H1 (cell line): ENCODE measurements around the gene ITGA11. TPM values are rescaled to one million over a fixed set of nuclear protein-coding genes. Genes with fewer than 3 reads are reported as not detected.

ENCODE experiments used
- CTCF ChIP-seq, 3 experiments: IDR thresholded peaks; 1 replicate in 2 of 3; 2 replicates in 1 of 3; pipeline versions ENCODE4 v1.5.1 to v1.6.1; 2011; ENCODE audit warnings: low read length in 3 of 3, mild to moderate bottlenecking in 3 of 3, inconsistent platforms in 2 of 3, low read depth in 1 of 3, moderate library complexity in 1 of 3; ENCODE audit not compliant: insufficient read depth in 1 of 3; ENCODE audit errors: control extremely low read depth in 1 of 3
- polyA plus RNA-seq, 7 experiments: library from polyadenylated mRNA; depleted of rRNA in 3 of 7; stranded (reverse) in 5 of 7; unstranded in 2 of 7; fragments of >200 nt in 5 of 7; fragments of 200-250 nt in 2 of 7; gene quantifications; 1 replicate in 5 of 7; 2 replicates in 1 of 7; 4 replicates in 1 of 7; pipeline versions ENCODE4 v1.2.1 to v1.2.3, GENCODE V29; 2011 to 2013; ENCODE audit warnings: missing spikeins in 2 of 7, mixed read lengths in 2 of 7
- total RNA-seq: library from RNA; stranded (reverse); fragmentation: NEBNext Ultra II Directional; extraction: Animal tissue kit (Norgen Biotek cat#: 25700); gene quantifications from 2 replicates; pipeline ENCODE4 v1.2.1, GENCODE V29; 2021

ITGA11 gene
- total and polyA plus RNA-seq, 2 of the 8 experiments (the other 6 are each of a cell fraction or from before 2014, with no cell fraction given), result 0.05 to 0.06 TPM

GRCh38 chr15:68417897-68418296 lies 14.1 kb downstream of the ITGA11 start (continued):
- TF ChIP-seq CTCF (IDR thresholded peaks at IDR 0.05; ENCODE audit: control extremely low read depth in 1 of 3, insufficient read depth in 1 of 3, low read depth in 1 of 3, low read length in 3 of 3), result no peak
